ENCODE results near the gene OR11A1. TPM values are rescaled to one million over a fixed set of nuclear protein-coding genes. Genes with fewer than 3 reads are reported as not detected.
"Not testable (repeated sequence)": the region's sequence is repeated elsewhere in the genome, so short reads cannot be mapped to it uniquely, and the experiment has no call there.

OR11A1 gene
- total and polyA plus RNA-seq, 2 experiments from 2014 or later, result not detected

DNA sequence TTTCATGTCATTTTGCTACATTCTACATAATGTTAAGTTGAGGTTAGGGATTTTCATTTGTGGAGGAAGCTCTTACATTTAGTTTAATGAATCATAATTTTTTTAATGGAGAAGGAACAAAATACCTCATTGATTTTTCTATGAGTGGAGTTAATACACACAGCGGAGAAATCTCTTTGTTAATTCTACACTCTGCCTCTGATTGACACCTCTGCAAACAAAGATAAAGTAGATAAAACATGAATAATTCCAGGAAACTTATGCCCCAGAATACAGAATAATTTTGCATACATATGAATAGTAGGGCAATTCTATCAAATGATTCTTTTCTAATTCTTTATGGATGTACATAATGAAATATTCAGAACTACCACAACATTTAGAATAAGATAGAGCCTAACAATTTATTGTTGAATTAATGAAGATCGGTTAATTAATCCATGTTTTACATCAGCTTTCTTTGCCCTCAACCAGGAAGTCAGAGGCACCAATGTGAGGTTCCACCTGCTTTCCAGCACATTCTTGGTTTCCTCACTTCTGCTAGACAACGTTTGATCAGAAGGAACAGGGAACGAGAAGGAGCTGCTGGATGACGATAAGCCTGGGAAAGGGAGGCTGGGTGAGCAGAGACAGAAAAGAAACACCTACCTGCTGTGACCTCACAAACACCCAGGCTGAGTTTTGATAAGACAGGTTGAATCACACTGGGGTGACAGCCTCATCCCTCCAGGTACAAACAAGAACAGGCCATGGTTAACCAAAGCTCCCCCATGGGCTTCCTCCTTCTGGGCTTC lies 4.3 kb upstream of the OR11A1 start:
- Histone ChIP-seq H3K9me3 (ENCODE audit: low read depth) (no peaks in the 10 kb centered on the region), H3K4me2 (no peak overlapping the region), H3K36me3 (replicated peaks; ENCODE audit: insufficient read depth, low read depth) (no peaks in the 10 kb centered on the region), H3K79me2 (no peaks in the 10 kb centered on the region), H3K27me3 (peaks cover 3% of the 10 kb centered on the region), H3K4me1 (ENCODE audit: insufficient read depth) (no peaks in the 10 kb centered on the region), H2AFZ (no peak overlapping the region), H3K9me2 (replicated peaks; ENCODE audit: insufficient read depth) (no peaks in the 10 kb centered on the region), H4K20me1 (ENCODE audit: insufficient read depth, poor library complexity, severe bottlenecking) (no peaks in the 10 kb centered on the region), H3K27ac (no peak overlapping the region), H3K4me3 (no peak overlapping the region)
- 73% methylated on average over 5 of the region's 5 CpGs for WGBS (ENCODE audit: low lambda C conversion rate, missing lambda C conversion rate)
- no peak for TF ChIP-seq EZH2phosphoT487 (IDR thresholded peaks at IDR 0.05; ENCODE audit: low read depth, severe bottlenecking, unreplicated experiment)
- no peak for TF ChIP-seq CTCF (IDR thresholded peaks at IDR 0.05; ENCODE audit: poor library complexity)
- no peak for TF ChIP-seq EZH2 (IDR thresholded peaks at IDR 0.05; ENCODE audit: borderline replicate concordance)
- no peak for DNase-seq (ENCODE audit: low spot score)

DNA sequence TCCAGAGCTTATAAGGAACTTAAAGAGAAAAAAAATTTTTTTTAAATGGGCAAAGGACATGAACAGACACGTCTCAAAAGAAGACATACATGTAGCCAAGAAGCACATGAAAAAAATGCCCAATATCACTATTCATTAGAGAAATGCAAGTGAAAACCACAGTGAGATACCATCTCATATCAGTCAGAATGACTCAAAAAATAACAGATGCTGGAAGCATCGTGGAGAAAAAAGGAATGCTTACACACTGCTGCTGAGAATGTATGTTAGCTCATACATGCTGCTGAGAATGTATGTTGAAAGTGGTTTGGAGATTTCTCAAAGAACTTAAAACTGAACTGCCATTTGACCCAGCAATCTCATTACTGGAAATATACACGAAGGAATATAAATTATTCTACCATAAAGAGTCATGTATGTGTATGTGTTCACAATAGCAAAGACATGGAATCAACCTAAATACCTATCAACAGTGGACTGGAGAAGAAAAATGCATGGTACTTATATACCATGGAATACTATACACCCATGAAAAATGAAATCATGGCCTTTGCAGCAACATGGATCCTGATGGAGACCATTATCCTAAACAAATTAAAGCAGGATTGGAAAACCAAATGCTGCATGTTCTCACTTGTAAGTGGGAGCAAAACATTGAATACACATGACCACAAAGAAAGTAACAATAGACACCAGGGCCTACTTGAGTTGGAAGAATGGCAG lies 5.2 kb downstream of the OR11A1 start:
- no peaks in the 10 kb centered on the region for H3K36me3 ChIP-seq (replicated peaks; ENCODE audit: insufficient read depth, low read depth)
- no peak overlapping the region for H2AFZ ChIP-seq
- no peaks in the 10 kb centered on the region for H3K79me2 ChIP-seq
- H3K27me3 ChIP-seq, result no peaks in the 10 kb centered on the region
- no peak for DNase-seq (ENCODE audit: low spot score)
- no peaks in the 10 kb centered on the region for H3K9me2 ChIP-seq (replicated peaks; ENCODE audit: insufficient read depth)
- H3K27ac ChIP-seq, result no peak overlapping the region
- H3K9me3 ChIP-seq (ENCODE audit: low read depth), result no peaks in the 10 kb centered on the region
- TF ChIP-seq EZH2phosphoT487 (IDR thresholded peaks at IDR 0.05; ENCODE audit: low read depth, severe bottlenecking, unreplicated experiment) (no peak), CTCF (IDR thresholded peaks at IDR 0.05; ENCODE audit: poor library complexity) (no peak), EZH2 (IDR thresholded peaks at IDR 0.05; ENCODE audit: borderline replicate concordance) (no peak)
- H3K4me1 ChIP-seq (ENCODE audit: insufficient read depth), result no peaks in the 10 kb centered on the region
- no peaks in the 10 kb centered on the region for H4K20me1 ChIP-seq (ENCODE audit: insufficient read depth, poor library complexity, severe bottlenecking)
- WGBS (ENCODE audit: low lambda C conversion rate, missing lambda C conversion rate), result 83% methylated on average over 3 of the region's 3 CpGs
- H3K4me3 ChIP-seq, result no peak overlapping the region
- H3K4me2 ChIP-seq, result no peak overlapping the region

DNA sequence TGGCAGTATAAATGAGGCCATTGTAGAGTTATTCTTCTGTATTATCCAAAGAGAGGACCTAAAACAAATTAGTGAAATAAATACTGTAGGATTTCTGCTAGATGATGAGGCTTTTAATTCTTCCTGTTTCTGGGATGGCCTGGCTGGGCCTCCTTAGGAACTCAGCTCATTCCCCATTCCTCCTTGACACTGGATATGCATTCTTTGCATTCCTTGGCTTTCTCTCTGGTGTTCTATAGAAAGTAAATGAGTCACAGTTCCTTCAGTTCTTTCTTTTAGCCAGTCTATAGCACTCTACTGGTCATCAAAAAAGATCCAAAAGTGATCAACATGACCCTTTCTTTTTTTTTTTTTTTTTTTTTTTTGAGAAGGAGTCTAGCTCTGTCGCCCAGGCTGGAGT lies 9.2 kb downstream of the OR11A1 start:
- no peak overlapping the region for H3K4me3 ChIP-seq
- no peak overlapping the region for H3K27ac ChIP-seq
- no peak for DNase-seq (ENCODE audit: low spot score)
- no peaks in the 10 kb centered on the region for H3K9me3 ChIP-seq (ENCODE audit: low read depth)
- H3K4me2 ChIP-seq, result no peak overlapping the region
- WGBS (ENCODE audit: low lambda C conversion rate, missing lambda C conversion rate), result 100% methylated on average over 1 of the region's 1 CpG
- TF ChIP-seq EZH2 (IDR thresholded peaks at IDR 0.05; ENCODE audit: borderline replicate concordance), result no peak
- no peak for TF ChIP-seq EZH2phosphoT487 (IDR thresholded peaks at IDR 0.05; ENCODE audit: low read depth, severe bottlenecking, unreplicated experiment)
- no peak for TF ChIP-seq CTCF (IDR thresholded peaks at IDR 0.05; ENCODE audit: poor library complexity)
- no peaks in the 10 kb centered on the region for H3K9me2 ChIP-seq (replicated peaks; ENCODE audit: insufficient read depth)
- no peaks in the 10 kb centered on the region for H4K20me1 ChIP-seq (ENCODE audit: insufficient read depth, poor library complexity, severe bottlenecking)
- no peaks in the 10 kb centered on the region for H3K4me1 ChIP-seq (ENCODE audit: insufficient read depth)
- H3K79me2 ChIP-seq, result no peaks in the 10 kb centered on the region
- H3K27me3 ChIP-seq, result no peaks in the 10 kb centered on the region
- no peaks in the 10 kb centered on the region for H3K36me3 ChIP-seq (replicated peaks; ENCODE audit: insufficient read depth, low read depth)
- H2AFZ ChIP-seq, result no peak overlapping the region

GRCh38 chr6:29444031-29444430 lies 12.8 kb downstream of the OR11A1 start:
- H3K4me3 ChIP-seq; H3K4me1 ChIP-seq (ENCODE audit: insufficient read depth); H3K9me3 ChIP-seq (ENCODE audit: low read depth); DNase-seq (ENCODE audit: low spot score); H2AFZ ChIP-seq; H3K36me3 ChIP-seq (replicated peaks; ENCODE audit: insufficient read depth, low read depth); H3K79me2 ChIP-seq; H3K27ac ChIP-seq; H4K20me1 ChIP-seq (ENCODE audit: insufficient read depth, poor library complexity, severe bottlenecking); H3K9me2 ChIP-seq (replicated peaks; ENCODE audit: insufficient read depth); H3K4me2 ChIP-seq; H3K27me3 ChIP-seq: not testable (repeated sequence)
- WGBS (ENCODE audit: low lambda C conversion rate, missing lambda C conversion rate), result 92% methylated on average over 1 of the region's 1 CpG

Data from hepatocyte (in vitro differentiated cells).